Daoy (cell line): ENCODE results near the gene SERPINA7. TPM values are rescaled to one million over a fixed set of nuclear protein-coding genes. Genes with fewer than 3 reads are reported as not detected.
A peak's percentile ranks its signal among the peaks of the same experiment; 100 is the strongest.
"Not testable (repeated sequence)": the region's sequence is repeated elsewhere in the genome, so short reads cannot be mapped to it uniquely, and the experiment has no call there.

Source experiments
- DNase-seq: peaks from one replicate; pipeline ENCODE4 v3.0.0-alpha.2; 2015; ENCODE audit warnings: low read depth
- total RNA-seq: library from RNA; depleted of rRNA; stranded (reverse); fragments of >200 nt; shearing (Covaris generic); gene quantifications from 2 replicates; pipeline ENCODE4 v1.2.3, GENCODE V29; 2014; rRNA removed

Gene SERPINA7, protein sequence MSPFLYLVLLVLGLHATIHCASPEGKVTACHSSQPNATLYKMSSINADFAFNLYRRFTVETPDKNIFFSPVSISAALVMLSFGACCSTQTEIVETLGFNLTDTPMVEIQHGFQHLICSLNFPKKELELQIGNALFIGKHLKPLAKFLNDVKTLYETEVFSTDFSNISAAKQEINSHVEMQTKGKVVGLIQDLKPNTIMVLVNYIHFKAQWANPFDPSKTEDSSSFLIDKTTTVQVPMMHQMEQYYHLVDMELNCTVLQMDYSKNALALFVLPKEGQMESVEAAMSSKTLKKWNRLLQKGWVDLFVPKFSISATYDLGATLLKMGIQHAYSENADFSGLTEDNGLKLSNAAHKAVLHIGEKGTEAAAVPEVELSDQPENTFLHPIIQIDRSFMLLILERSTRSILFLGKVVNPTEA
- total RNA-seq, result 0.06 TPM in 1 of 2 replicates, not detected in the other

DNA sequence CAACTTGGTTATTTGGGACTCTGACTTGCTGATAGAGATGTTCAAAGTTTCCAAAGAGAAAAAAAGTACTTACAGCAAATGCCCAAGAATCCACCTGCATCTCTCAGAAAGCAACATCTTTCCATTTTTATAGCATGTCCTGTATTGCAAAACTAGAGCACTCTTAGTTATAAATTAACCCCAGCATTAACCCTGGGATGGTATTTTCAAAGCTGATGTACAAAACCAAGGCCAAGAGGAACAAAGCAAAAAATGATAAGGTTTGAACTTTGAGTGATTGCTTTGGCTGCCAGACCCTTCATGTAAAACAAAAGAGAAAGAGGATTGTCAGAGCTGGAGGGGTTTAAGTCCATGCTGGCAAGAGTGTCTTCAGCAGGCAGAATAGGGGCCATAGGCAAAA, at the start of gene SERPINA7:
Gene SERPINA7, minus strand, starts transcription at position 103 of the 400 bp plus-strand sequence. CDS start 1,669 bp downstream, outside the sequence.
- no peak for DNase-seq

- no peak for DNase-seq
Observed at GRCh38 chrX:106069048-106069447, 30.5 kb upstream of the SERPINA7 start.

GRCh38 chrX:106050054-106050453, 11.5 kb upstream of the SERPINA7 start:
- no peak for DNase-seq

DNA sequence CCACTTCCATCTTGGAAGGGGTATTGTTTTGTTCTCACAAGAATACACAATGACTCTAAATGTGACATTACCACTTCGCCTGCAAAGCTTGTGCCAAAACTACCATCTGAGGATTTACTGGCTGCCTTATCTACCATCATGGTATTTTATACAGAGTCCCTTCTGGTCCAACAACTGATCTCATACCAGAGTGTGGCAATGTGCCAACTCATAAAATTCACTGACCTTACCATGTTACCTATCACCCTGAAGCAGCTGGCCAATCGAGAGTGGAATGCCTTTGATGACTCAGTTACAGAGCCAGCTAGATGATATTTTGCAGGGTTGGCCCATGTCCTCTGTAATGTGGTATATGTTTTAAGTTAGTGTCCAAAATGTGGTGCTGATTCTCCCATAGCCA, 3.8 kb upstream of the SERPINA7 start:
- peak; percentile 75 for DNase-seq

DNA sequence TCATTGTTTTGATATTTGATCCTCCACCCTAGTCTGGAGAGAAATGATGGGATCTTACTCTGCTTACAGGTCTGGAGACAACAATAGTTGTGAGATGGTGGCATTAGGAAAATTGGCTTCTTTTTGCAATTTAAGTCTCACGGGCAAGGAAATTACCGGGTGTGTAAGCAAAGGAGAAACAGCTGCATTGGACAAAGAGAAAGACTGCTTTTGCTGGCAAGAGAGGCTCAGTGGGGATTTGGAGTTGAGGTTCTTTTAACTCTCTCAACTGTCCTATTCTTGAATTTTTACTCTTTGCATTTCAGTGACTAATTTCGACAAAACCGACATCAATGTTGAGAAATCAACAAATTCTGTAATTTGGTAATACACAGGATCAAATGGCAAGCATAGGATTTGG, 2.3 kb upstream of the SERPINA7 start:
- no peak for DNase-seq

- DNase-seq, result peak; percentile 13
Observed at GRCh38 chrX:106039920-106040319, 1.4 kb upstream of the SERPINA7 start.

- DNase-seq, result no peak
Observed at GRCh38 chrX:106037835-106038473, 573 bp downstream of the SERPINA7 start.

DNA sequence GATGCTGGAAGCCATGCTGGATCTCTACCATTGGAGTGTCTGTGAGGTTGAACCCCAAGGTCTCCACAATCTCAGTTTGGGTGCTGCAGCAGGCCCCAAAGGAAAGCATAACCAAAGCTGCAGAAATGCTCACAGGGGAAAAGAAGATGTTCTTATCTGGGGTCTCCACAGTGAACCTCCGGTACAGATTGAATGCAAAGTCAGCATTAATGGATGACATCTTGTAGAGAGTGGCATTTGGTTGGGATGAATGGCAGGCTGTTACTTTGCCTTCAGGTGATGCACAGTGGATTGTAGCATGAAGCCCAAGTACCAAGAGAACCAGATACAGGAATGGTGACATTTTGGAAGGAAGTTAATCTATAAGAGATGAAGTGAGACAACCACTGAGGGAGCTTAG, 1.8 kb downstream of the SERPINA7 start:
- no peak for DNase-seq

DNA sequence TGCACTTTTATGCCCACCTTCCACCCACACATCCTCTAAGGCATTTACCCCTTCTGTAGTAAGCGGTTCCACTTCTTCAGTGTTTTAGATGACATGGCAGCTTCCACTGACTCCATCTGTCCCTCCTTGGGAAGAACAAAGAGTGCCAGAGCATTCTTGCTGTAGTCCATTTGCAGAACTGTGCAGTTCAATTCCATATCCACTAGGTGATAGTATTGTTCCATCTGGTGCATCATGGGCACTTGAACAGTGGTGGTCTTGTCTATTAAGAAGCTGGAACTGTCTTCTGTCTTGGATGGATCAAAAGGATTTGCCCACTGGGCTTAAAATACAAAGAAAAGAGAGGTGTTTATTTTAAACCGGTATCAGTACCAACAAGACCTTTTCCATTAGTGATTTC, 3.5 kb downstream of the SERPINA7 start:
- DNase-seq, result peak; percentile 2

DNA sequence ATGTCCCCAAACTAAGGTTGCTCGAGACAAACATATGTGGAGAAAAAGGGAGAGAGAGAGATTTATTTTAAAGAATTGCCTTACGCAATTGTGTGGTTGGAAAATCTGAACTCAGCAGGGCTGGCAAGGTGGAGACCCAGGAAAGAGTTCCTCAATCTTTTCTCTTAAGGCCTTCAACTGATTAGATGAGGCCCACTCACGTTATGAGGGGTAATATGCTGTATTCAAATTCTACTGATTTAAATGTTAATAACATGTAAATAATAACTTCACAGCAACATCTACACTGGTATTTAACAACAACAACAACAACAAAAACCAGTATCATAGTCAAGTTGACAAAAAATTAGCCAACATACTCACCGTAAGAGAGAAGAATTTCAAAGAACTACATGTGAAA, 14.6 kb downstream of the SERPINA7 start:
- DNase-seq, result no peak

GRCh38 chrX:106022238-106022637, 16.3 kb downstream of the SERPINA7 start:
- no peak for DNase-seq

GRCh38 chrX:106014119-106014775, 24.3 kb downstream of the SERPINA7 start:
- DNase-seq, result no peak

DNA sequence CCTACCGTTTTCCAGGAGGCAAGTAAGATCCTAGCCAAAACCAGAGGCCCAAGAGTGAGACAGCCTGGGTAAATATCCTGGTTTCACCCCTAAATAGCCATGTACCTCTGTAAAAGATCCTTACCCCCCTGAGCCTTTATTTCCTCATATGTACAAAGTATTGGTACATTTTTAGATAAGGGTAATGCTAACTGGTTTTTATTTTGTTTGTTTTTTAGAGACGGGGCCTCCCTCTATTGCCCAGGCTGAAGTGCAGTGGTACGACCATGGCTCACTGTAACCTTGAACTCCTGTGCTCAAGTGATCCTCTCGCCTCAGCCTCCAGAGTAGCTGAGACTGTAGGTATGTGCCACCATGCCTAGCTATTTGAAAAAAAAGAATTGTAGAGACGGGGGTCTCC, 29.4 kb downstream of the SERPINA7 start:
- no peak for DNase-seq

DNA sequence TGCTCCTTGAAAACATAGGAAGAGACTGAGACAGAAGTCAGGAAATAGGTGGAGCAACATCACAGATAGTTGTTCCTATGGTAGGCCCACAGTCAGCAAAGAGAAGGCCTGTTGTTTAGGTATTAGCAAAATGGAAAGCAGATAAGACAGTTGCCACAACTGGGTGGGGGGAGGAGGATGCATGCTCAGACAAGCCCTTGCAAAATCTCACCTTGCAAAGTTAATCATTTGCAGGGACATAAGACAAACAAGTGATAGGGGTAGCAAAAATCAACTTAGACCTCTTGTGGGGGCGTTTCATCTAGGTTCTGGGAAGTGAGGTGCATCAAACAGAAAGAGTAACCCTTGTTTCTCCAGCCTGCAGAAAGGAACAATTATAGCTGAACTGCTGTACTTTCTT, 30.7 kb downstream of the SERPINA7 start:
- no peak for DNase-seq

DNA sequence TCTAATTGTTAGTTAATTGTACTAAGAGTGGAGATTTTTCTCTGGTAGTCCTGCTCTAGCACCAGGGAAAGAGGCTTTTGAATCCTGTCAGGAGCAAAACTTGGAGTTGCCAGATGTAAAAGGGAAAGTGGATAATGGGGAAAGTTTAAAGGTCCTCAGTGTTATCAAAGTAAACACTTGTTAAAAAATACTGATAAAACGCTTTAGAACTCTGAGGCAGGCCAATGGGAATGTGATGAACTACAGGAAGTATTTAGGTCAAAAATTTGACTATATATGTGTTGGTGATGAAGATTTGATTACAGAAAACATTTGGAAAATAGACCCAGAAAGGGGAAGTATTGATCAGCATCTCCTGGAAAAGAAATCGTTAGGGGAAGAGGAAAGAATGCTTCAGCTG, 32.8 kb downstream of the SERPINA7 start:
- DNase-seq, result no peak

DNA sequence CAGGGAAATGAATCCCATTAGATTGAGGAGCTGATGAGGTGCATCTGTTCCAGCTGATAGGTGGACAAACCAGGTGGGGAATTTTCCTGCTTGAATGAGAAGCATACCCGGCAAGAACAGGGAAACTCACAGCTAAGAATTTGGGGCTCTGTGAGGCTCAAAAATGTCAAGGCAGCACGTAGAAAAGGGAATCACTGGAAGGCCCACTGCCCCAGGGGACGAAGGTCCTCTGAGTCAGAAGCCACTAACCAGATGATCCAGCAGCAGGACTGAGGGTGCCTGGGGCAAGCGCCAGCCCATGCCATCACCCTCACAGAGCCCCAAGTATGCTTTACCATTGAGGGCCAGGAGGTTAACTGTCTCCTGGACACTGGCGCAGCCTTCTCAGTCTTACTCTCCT, 37.9 kb downstream of the SERPINA7 start:
- DNase-seq, result not testable (repeated sequence)

DNA sequence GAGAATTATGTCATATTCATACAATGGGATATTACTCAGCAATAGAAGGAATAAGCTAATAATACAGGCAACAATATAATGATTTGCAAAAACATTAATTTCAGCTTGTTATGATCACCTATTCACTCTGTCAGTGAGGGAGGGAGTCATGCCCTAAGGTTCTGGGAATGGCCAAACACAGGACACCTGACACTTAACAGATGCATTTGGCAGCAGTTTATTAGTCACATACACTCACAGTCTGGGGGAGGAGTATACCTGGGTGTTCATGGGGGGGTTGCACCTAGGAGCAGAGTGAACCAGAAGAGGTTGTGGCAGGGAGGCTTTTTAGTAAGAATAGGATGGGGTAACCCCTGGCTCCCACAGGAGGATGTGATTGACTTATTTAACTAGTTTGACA, 38.3 kb downstream of the SERPINA7 start:
- no peak for DNase-seq

DNA sequence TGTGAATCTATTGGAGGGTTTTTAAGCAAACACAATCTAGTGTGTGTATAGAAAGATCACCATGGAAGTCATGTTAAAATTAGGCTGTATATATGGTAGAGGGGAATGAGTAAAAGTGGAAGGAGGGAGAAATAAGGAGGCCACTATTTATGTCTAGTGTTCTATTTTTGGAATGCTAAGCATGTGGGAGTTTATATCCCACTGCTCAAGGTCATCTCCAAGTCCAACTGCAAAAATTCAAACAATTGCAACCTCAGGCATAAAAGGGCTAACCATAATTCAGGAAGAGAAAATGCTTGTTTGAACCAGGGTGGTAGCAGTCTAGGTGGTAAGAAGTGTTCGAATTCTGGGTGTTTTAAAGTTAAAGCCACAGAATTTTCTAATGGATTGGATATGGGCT, 39.2 kb downstream of the SERPINA7 start:
- no peak for DNase-seq

DNA sequence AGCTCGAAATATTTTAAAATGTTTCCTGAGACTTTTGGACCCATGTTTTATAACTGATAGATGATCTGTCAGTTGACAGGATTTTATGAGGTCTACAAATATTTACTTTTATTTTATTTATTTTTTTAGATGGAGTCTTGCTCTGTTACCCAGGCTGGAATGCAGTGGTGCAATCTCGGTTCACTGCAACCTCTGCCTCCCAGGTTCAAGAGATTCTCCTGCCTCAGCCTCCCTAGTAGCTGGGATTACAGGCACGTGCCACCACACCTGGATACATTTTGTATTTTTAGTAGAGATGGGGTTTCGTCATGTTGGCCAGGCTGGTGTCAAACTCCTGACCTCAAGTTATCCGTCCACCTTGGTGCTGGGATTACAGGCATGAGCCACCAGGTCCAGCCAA, 50.0 kb downstream of the SERPINA7 start:
- not testable (repeated sequence) for DNase-seq
